Renal cortex interstitium (tissue), 11 donors: ENCODE results near the gene SGPP2. TPM values are rescaled to one million over a fixed set of nuclear protein-coding genes. Genes with fewer than 3 reads are reported as not detected.
"Not testable (repeated sequence)": the region's sequence is repeated elsewhere in the genome, so short reads cannot be mapped to it uniquely, and the experiment has no call there.

ENCODE experiments used
- DNase-seq, 11 donors: peaks; one replicate each; pipeline ENCODE4 v3.0.0-alpha.2; 2013; ENCODE audit warnings: low read depth in 9 of 11, low spot score in 4 of 11; ENCODE audit errors: extremely low read depth in 1 of 11
- polyA plus RNA-seq, 3 donors: library from polyadenylated mRNA; unstranded; fragments of 120-200 nt; gene quantifications; one replicate each; pipeline ENCODE4 v1.2.1, GENCODE V29; 2013; ENCODE audit not compliant: insufficient read length in 3 of 3

SGPP2 gene
- polyA plus RNA-seq, 3 donors: 16.2 to 27.4 (median 19.3) TPM

DNA sequence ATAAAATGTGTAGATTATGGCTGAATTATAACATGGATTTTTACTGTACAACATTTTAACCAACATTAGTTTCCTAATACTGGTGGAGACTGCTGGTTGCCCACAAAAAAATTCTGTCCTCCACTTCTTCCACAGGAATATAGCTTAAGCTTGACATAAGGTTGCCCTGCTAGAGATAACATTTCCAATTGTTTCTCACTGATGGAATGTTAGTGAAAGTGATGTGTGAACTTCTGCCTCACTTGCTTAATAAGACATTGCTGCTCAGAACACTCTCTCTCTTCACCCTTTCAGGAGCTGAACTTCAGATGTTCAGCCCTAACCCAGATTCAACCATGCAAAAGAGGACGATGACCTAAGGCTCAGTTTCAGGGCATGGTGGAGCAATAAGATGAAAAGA, 2.7 kb upstream of the SGPP2 start:
- DNase-seq: no peak

DNA sequence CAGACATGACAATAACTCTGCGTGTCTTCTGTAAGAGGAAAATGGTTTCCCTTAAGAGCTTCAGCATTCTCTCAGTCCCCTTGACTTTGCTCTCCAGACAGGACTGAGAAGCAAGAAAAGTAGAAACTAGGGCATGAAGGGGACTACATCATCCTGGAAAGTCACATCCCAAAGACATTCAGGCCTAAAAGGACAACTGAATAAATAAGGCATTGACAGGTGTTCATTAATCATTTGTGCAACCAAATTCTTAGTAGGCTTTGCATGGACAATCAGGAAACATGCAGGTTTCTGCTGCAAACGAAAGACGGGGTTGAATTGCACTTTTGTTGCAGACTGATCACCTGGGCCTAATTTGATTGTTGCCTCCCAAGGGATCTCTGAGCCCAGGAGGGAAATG, 1.2 kb upstream of the SGPP2 start:
- no peak for DNase-seq

GRCh38 chr2:222423632-222424275, 589 bp upstream of the SGPP2 start:
- no peak for DNase-seq

DNA sequence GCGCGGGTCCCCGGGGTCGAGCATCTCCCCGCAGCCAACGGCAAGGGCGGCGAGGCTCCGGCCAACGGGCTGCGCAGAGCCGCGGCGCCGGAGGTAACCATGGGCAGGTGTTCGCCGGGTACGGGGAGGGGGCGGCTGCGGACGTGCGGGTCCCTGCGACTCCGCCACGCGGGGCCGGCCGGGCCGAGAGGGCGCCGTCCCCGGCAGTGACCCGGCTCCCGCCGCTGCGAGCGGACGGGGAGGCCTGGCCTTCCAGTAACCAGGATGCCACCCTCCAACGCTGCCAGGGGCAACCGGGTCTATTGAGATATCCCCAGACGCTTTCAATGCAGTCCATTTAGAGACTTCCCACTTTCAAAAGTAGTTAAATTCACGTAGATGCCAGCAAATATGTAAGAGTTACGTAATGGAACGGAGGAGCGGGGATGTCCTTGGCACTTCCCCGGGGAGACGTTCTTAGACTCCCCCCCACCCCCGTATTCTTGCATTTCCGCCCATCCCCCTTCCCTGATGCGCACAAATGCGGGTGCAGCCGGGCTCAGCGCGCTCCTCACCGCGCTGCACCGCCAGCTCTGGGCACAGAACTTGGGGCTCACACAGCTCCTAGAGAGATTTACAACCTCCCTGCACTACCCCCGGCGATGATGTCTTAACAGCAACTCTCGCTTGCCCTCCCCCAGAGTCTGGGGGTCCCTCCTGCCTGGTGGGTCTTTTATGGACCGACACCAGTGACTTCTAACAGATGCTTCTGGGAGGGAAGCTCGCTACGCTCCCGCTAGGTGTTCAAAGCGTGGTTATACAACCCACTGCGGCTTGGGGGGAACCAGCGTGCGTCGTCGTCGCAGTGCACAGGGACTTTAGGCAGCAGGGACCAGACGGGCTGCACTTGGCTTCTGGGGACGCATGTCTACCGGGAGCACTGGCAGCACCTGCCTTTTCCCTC, 657 bp downstream of the SGPP2 start:
- no peak for DNase-seq

- DNase-seq: no peak
Observed at GRCh38 chr2:222427646-222428301, 3.4 kb downstream of the SGPP2 start.

DNA sequence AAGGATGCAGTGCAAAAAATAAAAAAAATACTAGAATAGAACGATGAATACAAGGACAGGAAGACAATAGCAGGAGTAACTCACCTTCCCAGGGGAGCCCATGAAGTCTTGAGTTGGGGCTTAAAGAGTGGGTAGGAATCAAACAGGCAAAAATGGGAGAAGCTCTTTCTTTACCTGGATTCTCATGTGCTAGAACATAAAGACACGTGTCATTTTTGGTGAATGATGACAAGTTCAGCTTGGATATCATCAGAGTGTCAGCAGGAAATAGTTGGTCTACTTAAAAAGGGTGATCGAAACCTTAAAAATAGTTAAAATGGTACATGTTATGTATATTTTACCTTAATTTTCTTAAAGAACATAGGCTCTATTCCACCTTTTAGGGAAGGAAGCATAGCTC, 5.7 kb downstream of the SGPP2 start:
- no peak for DNase-seq

DNA sequence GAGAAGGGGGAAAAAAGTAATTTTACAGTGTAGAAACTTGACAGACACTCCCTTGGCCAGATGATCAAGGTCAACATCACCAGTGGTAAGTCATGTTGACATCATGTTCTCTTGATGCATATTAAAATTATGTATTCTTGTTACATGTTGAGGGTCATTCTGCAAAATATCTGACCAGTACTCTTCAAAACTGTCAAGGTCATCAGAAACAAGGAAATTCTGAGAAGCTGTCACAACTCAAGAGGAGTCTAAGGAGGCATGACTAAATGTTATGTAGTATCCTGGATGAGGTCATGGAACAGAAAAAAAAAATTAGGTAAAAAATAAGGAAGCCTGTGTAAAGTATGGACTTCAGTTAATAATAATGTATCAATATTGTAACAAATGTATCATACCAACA, 6.3 kb downstream of the SGPP2 start:
- DNase-seq: no peak

GRCh38 chr2:222431869-222432268, 7.5 kb downstream of the SGPP2 start:
- no peak for DNase-seq

- DNase-seq: no peak
Observed at GRCh38 chr2:222433332-222434173, 9.2 kb downstream of the SGPP2 start.

DNA sequence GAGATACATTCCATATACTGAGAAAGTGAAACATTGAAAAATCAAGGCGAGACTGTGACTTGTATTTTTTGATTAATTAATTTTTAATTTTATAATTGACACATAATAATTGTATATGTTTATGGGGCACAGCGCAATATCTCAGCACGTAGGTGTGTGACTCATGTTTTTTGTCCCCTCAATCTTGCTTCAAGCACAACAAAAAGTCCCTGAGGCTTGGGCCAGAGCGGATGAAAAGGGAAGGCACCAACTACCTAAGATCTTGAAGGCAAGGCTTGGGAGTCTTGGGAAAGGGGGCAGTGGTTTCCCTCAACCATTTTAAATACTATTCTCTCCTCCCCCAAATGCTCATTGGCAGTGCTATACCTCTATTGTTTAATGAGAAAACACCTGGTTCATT, 9.9 kb downstream of the SGPP2 start:
- no peak for DNase-seq

- DNase-seq: not testable (repeated sequence)
Observed at GRCh38 chr2:222435400-222436039, 11.2 kb downstream of the SGPP2 start.

DNA sequence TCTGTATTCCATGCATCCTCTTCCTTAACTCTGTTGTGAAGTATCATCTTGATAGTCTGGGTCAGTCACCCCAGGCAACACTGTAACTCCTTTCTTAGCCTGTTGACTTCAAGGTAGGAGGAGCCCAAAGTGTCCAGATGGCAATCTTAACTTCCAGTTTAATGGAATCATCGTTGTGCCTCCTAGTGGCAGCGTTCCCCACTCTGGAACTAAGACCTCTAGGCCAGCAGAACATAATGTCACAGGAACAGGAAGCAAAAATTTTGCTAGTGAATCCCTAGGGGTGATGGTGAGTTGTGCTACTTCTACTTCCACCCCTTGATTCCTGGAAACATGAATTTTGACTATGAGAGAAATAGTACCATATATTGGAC, 11.7 kb downstream of the SGPP2 start:
- DNase-seq: no peak

DNA sequence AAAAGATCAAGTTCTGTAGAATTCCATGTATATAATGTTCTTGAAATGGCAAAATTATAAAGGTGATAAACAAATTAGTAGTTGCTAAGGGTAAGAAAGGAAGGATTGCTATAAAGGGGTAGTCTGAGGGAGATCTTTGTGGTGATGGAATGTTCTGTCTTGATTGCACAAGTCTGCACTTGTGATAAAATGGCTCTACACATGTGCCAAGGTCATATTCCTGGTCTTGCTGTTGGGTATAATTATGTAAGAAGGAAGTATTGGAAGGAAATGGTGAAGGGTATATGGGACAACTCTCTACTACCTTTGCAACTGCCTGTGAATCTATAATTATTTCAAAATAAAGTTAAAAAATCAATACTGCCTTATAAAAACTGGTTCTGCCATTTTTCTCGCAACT, 15.3 kb downstream of the SGPP2 start:
- DNase-seq: no peak

- DNase-seq: no peak
Observed at GRCh38 chr2:222440673-222441422, 16.5 kb downstream of the SGPP2 start.

GRCh38 chr2:222442665-222443064, 18.3 kb downstream of the SGPP2 start:
- no peak for DNase-seq

DNA sequence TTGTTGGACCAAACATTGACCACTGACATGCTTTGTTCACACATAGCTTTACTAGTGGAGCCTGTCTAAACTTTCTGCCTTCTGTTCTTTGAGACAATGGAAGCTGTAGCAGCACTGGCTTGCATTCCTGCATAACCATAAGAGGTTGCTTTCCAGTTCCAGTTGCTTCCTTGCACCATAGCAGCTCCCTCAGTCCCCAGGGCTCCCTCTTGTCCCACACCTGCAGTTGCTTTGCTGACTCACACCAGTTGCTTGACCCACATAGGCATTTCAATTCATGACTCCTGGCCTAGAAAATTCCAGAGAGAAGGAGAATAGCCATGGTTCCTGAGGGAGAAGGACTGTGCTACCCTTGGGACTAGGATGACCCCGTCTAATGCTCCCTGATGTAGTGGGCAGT, 20.9 kb downstream of the SGPP2 start:
- DNase-seq: no peak

DNA sequence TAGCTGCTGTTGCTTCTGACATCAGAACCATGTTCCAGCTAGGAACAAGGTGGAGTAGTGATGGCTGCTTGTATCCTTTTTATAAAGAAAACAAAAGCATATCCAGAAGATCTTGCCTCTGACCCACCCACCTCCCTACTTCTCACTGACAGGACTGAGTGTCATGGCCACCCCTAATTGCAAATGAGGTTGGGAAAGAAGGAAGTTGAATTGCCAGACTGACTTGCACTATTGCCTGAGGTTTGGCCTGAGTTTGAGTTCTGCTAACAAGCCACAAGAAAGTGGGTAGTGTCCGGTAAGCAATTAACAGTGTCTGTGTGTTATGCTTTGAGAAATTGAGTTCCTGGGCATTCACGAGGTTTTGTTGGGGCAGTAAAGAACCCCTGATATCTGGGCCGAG, 22.8 kb downstream of the SGPP2 start:
- DNase-seq: no peak

GRCh38 chr2:222448748-222449181, 24.4 kb downstream of the SGPP2 start:
- DNase-seq: peak in 9 of 11 donors; percentile 76 to 94 (median 87)
